Occipital lobe (tissue), 2 donors: ENCODE results near the gene CLSTN2. TPM values are rescaled to one million over a fixed set of nuclear protein-coding genes. Genes with fewer than 3 reads are reported as not detected.

Experiments
- DNase-seq: peaks from one replicate; lab custom pipeline; 2025; lab: John Stamatoyannopoulos, UW
- total RNA-seq: library from RNA; depleted of rRNA; stranded (reverse); fragments of >200 nt; gene quantifications from one replicate; pipeline ENCODE4 v1.2.3, GENCODE V29; 2014

The CLSTN2 gene
- total RNA-seq, 1 donor from 2014 or later: 10.3 TPM

- no peak for DNase-seq
Measured at GRCh38 chr3:140334132-140334929, 399.3 kb downstream of the CLSTN2 start.

DNA sequence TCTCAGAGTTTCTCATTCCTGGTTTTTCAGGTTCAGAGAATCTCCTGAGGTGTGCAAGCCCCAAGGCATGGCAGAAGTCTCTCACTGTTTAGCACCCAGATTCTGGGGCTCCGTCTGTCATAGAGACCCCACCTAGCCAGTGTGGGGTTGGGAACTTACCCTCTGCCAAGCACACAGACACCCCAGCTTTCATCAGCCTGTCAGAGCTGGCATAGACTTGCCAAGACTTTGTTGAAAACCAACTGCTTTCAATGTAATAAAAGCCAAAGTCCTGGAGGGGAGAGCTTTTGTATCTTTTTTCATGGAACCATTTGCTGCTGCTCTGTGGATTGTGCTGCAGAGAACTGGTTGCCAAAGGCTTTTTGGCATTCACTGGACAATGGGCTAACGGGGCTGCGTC, 401.5 kb downstream of the CLSTN2 start:
- DNase-seq: no peak

- no peak for DNase-seq
Measured at GRCh38 chr3:140338916-140339315, 403.9 kb downstream of the CLSTN2 start.

GRCh38 chr3:140341203-140341602, 406.2 kb downstream of the CLSTN2 start:
- no peak for DNase-seq

DNA sequence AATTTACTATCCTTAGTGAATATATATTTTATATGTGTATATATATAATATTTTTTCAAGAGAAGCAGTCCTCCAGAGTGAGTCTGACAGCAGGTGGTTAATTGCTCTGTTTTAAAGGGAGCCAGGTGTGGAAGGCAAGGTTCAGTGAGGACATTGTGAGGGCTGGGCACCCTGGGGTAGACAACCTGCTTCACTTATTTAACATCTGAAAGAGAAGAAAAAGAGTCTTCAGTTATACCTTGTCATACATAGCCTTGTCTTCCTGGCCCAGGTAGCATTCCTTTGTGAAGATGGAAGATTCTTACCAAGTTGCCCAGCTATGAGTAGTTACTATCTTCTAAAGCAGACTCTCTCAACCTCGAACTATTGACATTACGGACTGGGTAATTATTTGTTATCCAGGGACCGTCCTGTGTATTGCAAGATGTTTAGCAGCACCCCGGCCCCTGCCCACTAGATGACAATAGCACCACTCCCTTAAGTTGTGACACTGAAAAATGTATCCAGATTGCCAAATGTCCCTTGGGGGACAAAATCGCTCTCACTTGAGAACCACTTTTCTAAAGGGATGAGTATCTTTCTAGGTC, 406.9 kb downstream of the CLSTN2 start:
- DNase-seq: no peak

- DNase-seq: no peak
Measured at GRCh38 chr3:140342668-140343067, 407.7 kb downstream of the CLSTN2 start.

- DNase-seq: no peak
Measured at GRCh38 chr3:140343211-140344081, 408.5 kb downstream of the CLSTN2 start.

- DNase-seq: no peak
Measured at GRCh38 chr3:140344082-140344454, 409.1 kb downstream of the CLSTN2 start.

DNA sequence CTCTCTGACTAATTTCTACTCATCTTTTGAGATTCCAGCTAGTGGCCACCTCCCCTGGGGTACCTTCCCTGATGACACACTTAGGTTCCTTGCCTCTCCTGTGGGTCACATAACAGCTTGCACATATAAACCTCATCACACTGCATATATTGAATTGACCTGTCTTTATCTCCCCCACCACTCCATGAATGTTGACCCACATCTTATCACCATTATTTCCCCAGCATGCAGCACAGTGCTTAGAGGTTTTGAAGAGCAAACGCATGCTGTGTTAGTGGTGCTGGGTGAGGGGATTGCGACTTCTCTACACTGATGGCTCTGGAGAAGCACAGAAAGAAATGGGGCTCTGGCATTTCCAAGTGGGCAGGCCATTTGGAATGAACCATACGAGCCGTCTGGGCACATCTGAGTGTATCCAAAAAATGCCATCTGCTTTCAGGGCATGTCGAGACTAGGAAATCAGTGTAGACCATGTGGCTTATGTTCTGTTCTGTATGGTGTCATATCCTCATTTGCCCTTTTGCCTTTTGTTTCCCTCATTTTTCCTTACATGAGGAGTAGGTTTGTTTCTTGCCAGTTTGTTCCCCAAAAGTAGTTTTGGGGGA, 409.7 kb downstream of the CLSTN2 start:
- DNase-seq: no peak

DNA sequence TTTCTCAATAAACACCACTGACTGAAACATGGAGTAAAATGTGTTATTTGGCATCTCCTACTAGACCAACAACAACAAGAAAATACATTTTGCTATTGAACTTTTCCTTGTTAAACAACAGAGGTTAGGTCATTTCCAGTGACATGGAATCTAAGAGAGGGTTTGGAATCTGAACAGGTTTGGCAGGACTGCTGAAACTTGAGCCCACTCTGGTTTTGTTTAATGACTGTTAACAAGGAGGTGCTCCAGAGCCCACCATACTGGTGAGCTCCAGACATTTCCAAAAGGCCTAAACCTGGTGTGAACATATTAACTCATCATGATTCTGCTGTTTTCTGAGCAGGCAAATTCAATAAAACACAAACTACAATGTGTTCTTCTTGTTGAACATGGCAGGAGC, 412.2 kb downstream of the CLSTN2 start:
- no peak for DNase-seq

GRCh38 chr3:140349938-140350337, 415.0 kb downstream of the CLSTN2 start:
- no peak for DNase-seq

GRCh38 chr3:140351466-140351865, 416.5 kb downstream of the CLSTN2 start:
- DNase-seq: no peak

- DNase-seq: no peak
Measured at GRCh38 chr3:140355481-140355880, 420.5 kb downstream of the CLSTN2 start.

DNA sequence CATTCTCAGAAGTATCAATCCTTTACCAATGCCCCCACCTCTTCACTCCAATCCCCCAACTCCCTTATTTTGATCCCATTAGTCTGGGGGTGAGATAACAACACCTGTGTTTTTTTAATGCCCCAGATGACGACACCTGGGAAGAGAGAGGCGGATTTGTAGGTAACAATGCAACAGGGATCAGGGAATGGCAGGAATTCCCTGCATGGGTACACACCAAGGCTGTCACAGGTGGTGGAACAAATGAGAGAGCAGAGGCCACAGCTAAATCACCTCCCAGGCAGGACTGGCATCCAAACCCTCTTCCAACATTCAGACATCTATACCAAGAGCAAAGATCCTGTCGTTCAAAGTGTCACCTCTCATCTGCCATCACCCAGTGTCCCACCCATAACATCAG, 423.7 kb downstream of the CLSTN2 start:
- DNase-seq: no peak

GRCh38 chr3:140359233-140359995, 424.4 kb downstream of the CLSTN2 start:
- DNase-seq: no peak

DNA sequence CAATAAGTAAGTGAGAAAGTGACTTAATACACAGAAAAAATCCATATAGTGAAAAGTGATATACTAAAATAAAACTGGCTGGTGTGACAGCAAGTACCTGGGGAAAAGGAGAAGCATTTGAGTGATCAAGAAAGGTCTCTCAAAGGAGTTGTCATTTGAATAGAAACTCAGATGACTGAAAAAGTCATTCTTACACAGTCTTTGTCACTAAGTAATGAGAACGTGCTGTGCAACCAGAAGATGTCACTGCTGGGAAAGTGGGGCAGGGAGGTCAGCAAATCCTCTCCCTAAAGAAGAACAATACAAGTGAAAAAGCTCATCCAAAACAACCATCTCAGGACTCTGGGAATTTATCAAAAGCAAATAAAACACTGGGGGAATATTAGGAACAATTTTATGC, 425.3 kb downstream of the CLSTN2 start:
- no peak for DNase-seq

DNA sequence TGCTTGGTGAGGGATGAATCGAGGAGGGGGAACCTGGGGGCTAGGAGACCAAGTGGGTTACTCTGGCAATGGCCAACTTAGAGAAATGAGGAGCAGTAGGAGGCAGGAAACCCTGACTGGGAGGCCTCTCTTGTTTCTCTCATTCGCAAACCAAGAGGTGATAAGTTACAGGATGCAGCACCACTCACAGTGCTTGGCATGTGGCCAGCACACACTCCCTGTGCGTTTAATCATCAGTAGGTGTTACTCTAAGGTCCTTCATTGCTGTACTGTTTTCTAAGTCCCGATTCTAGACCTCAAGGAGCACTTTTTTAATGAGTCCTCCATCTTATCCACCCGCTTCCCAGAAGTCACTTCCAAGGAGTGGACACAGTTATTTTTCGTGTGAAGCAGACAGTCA, 428.8 kb downstream of the CLSTN2 start:
- DNase-seq: no peak

DNA sequence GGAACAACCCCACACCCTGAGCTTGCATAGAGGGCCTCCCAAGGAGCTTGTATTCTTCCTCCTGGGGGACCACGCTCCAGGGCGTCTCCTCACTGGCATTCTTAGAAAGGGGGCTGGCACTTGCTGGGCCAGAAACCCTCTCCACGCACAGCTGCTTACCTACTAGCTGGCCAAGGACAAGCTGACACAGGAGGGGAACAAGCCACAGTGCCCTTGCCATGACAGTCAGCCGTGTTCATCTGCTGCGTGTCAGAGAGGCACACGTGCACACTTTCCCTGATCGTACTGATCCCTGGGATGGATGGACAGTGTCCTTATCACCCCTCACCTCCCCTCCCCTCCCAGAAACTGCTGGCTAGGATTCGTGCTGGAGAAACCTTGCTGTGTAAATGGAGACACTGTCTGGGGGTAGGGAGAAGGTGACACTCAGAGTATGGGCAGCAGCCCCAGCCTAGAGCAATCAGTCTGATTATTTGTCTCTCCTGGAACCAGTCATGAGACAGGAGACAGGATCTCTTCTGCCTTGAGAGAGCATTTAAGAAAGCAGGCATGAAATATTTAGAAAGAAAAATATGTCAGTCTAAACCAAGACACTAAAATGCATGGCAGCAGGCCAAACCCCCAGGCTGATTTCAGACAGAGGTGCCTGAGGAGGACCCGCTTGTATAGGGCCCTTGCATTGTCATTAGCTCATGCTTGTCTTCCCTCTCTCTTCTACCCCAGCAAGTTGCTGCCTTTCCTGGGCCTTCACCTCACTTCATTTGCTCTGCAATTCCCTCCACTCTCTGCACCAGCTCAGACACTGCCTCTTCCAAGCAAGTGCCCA, 431.1 kb downstream of the CLSTN2 start:
- DNase-seq: no peak

- no peak for DNase-seq
Measured at GRCh38 chr3:140368223-140368811, 433.3 kb downstream of the CLSTN2 start.

DNA sequence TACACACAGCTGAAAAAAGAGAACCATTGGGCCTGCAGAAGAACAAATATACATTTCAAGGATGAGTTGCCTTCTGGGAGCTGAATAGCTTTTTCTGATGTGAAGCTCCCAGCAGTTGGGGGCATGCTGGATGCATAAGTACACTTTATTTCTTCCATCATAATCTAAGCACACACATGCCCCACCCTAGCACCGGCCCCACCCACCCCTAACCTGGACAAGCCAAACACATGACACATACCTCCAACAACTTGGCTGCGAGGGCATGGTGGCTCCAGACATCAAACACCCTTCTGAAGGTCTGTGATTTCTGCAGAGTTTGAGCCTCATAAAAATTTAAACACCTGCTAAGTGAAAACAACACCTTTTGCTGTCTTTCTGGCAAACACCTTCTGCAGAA, 435.7 kb downstream of the CLSTN2 start:
- no peak for DNase-seq
